IMR-90 (cell line): ENCODE data around the gene LSG1. TPM values are rescaled to one million over a fixed set of nuclear protein-coding genes. Genes with fewer than 3 reads are reported as not detected.

Experiments used
- ATAC-seq: fragments of 200-7000 bp; cut with Tn5 transposase; 2 replicates; pipeline ENCODE4 v1.9.1; 2020; ENCODE audit warnings: low read depth, mild to moderate bottlenecking, moderate library complexity
- BruUV-seq: library from RNA; stranded (reverse); fragments of 400-500 nt; replicated peaks from 2 replicates; lab custom pipeline; 2021; lab: Mats Ljungman, UMichigan
- CTCF ChIA-PET: fragments of 300-600 bp; formaldehyde crosslinking; extraction: SDS; loops from one replicate; lab custom pipeline; 2021; ENCODE audit warnings: antibody characterized with exemption; lab: Yijun Ruan, JAX
- POLR2A ChIA-PET: fragments of 300-600 bp; sonication (Branson Sonifier 250); formaldehyde crosslinking; loops from one replicate; lab custom pipeline; 2022; ENCODE audit warnings: antibody characterized with exemption; ENCODE audit not compliant: unreplicated experiment; lab: Charles Lee
- DNase-seq: peaks from one replicate; pipeline ENCODE4 v3.0.0; 2013
- H2AFZ ChIP-seq: replicated peaks from 2 replicates; pipeline ENCODE3; 2013; ENCODE audit warnings: low read length, mild to moderate bottlenecking; ENCODE audit not compliant: poor library complexity
- H2AK5ac ChIP-seq: 2 replicates; pipeline ENCODE4 v1.6.1; 2013; ENCODE audit warnings: low read depth, low read length, inconsistent platforms
- H2AK9ac ChIP-seq: replicated peaks from 2 replicates; pipeline ENCODE3; 2013; ENCODE audit warnings: mild to moderate bottlenecking, low read depth, low read length, moderate library complexity; ENCODE audit not compliant: poor library complexity
- H2BK120ac ChIP-seq: 2 replicates; pipeline ENCODE4 v1.6.1; 2013; ENCODE audit warnings: low read depth, low read length, inconsistent platforms
- H2BK15ac ChIP-seq: 3 replicates; pipeline ENCODE4 v1.6.1; 2013; ENCODE audit warnings: low read depth, low read length, inconsistent platforms
- H2BK20ac ChIP-seq: 2 replicates; pipeline ENCODE4 v1.6.1; 2013; ENCODE audit warnings: low read depth, mild to moderate bottlenecking, inconsistent platforms, low read length, moderate library complexity
- H2BK5ac ChIP-seq: 2 replicates; pipeline ENCODE4 v1.6.1; 2013; ENCODE audit warnings: mild to moderate bottlenecking, low read depth, low read length, inconsistent platforms; ENCODE audit not compliant: poor library complexity, severe bottlenecking
- H3K14ac ChIP-seq: replicated peaks from 2 replicates; pipeline ENCODE4 v1.6.1; 2013; ENCODE audit warnings: low read depth, low read length, inconsistent platforms
- H3K18ac ChIP-seq: 2 replicates; pipeline ENCODE4 v1.6.1; 2013; ENCODE audit warnings: low read depth, low read length, control low read depth
- H3K23ac ChIP-seq: 2 replicates; pipeline ENCODE4 v1.6.1; 2013; ENCODE audit warnings: low read depth, low read length, inconsistent platforms
- H3K27ac ChIP-seq: 2 replicates; pipeline ENCODE4 v1.5.1; 2013; ENCODE audit warnings: mild to moderate bottlenecking, control low read depth, low read length; ENCODE audit not compliant: insufficient read depth
- H3K27me3 ChIP-seq: 2 replicates; pipeline ENCODE4 v1.6.1; 2013; ENCODE audit warnings: low read length; ENCODE audit not compliant: control insufficient read depth, insufficient read depth
- H3K36me3 ChIP-seq: 2 replicates; pipeline ENCODE4 v1.6.1; 2013; ENCODE audit warnings: low read length, mixed read lengths; ENCODE audit not compliant: control insufficient read depth, insufficient read depth
- H3K4ac ChIP-seq: 2 replicates; pipeline ENCODE4 v1.6.1; 2013; ENCODE audit warnings: low read depth, low read length, inconsistent platforms
- H3K4me1 ChIP-seq: 2 replicates; pipeline ENCODE4 v1.6.1; 2013; ENCODE audit warnings: low read length, mixed read lengths; ENCODE audit not compliant: control insufficient read depth, insufficient read depth
- H3K4me2 ChIP-seq: 2 replicates; pipeline ENCODE4 v1.6.1; 2013; ENCODE audit warnings: low read depth, mild to moderate bottlenecking, control low read depth, low read length, moderate library complexity
- H3K4me3 ChIP-seq: 2 replicates; pipeline ENCODE4 v1.5.1; 2013; ENCODE audit warnings: low read depth, mild to moderate bottlenecking, control low read depth, low read length, moderate library complexity; ENCODE audit not compliant: insufficient read depth
- H3K56ac ChIP-seq: 2 replicates; pipeline ENCODE4 v1.6.1; 2013; ENCODE audit warnings: low read length, inconsistent platforms; ENCODE audit not compliant: insufficient read depth; ENCODE audit errors: extremely low read depth
- H3K79me1 ChIP-seq, 2 experiments: 2 replicates each; pipeline ENCODE4 v1.6.1; 2013; ENCODE audit warnings: low read length in 2 of 2, inconsistent platforms in 1 of 2, low read depth in 1 of 2
- H3K9ac ChIP-seq: 2 replicates; pipeline ENCODE4 v1.6.1; 2013; ENCODE audit warnings: low read depth, low read length, control low read depth
- H3K9me1 ChIP-seq: 2 replicates; pipeline ENCODE4 v1.6.1; 2013; ENCODE audit warnings: low read length, inconsistent platforms; ENCODE audit not compliant: insufficient read depth
- H3K9me3 ChIP-seq: 2 replicates; pipeline ENCODE4 v1.6.1; 2013; ENCODE audit warnings: low read length; ENCODE audit not compliant: control insufficient read depth, insufficient read depth
- H4K20me1 ChIP-seq: 2 replicates; pipeline ENCODE4 v1.6.1; 2013; ENCODE audit warnings: low read length, inconsistent platforms; ENCODE audit not compliant: insufficient read depth
- H4K5ac ChIP-seq: 2 replicates; pipeline ENCODE4 v1.6.1; 2013; ENCODE audit warnings: mild to moderate bottlenecking, low read depth, low read length, control low read depth
- H4K8ac ChIP-seq, 2 experiments: 2 replicates each; pipeline ENCODE4 v1.6.1; 2013; ENCODE audit warnings: low read depth in 2 of 2, low read length in 2 of 2, control low read depth in 1 of 2, inconsistent platforms in 1 of 2
- H4K91ac ChIP-seq: 2 replicates; pipeline ENCODE4 v1.6.1; 2013; ENCODE audit warnings: low read depth, low read length, inconsistent platforms; ENCODE audit not compliant: insufficient read depth
- BHLHE40 ChIP-seq: fragments of 150-350 bp; IDR thresholded peaks from 2 replicates; pipeline ENCODE4 v1.6.1; 2016; ENCODE audit warnings: mild to moderate bottlenecking, low read depth, low read length
- CEBPB ChIP-seq: IDR thresholded peaks from 2 replicates; pipeline ENCODE4 v1.6.1; 2012; ENCODE audit warnings: low read depth, low read length, improper control_type of control experiment
- CHD1 ChIP-seq: IDR thresholded peaks from 2 replicates; pipeline ENCODE4 v1.6.1; 2012; ENCODE audit warnings: low read depth, low read length, improper control_type of control experiment
- FOS ChIP-seq: fragments of 150-350 bp; IDR thresholded peaks from 2 replicates; pipeline ENCODE4 v1.6.1; 2016; ENCODE audit warnings: low read depth, low read length
- MAZ ChIP-seq: IDR thresholded peaks from 2 replicates; pipeline ENCODE4 v1.6.1; 2012; ENCODE audit warnings: low read depth, mild to moderate bottlenecking, low read length, improper control_type of control experiment, moderate library complexity, borderline replicate concordance
- MXI1 ChIP-seq: IDR thresholded peaks from 2 replicates; pipeline ENCODE4 v1.6.1; 2012; ENCODE audit warnings: low read depth, mild to moderate bottlenecking, low read length, moderate library complexity, borderline replicate concordance
- NFE2L2 ChIP-seq: fragments of 150-350 bp; IDR thresholded peaks from 2 replicates; pipeline ENCODE4 v1.6.1; 2016; ENCODE audit warnings: low read depth, mild to moderate bottlenecking, low read length
- POLR2A ChIP-seq: IDR thresholded peaks from 2 replicates; pipeline ENCODE4 v1.6.1; 2012; ENCODE audit warnings: mild to moderate bottlenecking, low read depth, low read length
- RCOR1 ChIP-seq: IDR thresholded peaks from 2 replicates; pipeline ENCODE4 v1.6.1; 2012; ENCODE audit warnings: mild to moderate bottlenecking, low read length, improper control_type of control experiment; ENCODE audit not compliant: insufficient replicate concordance
- WGBS, 2 experiments: methylation state at CpG; one replicate each; pipeline versions ENCODE4 v1.1.5 to v1.1.7; 2013; ENCODE audit warnings: missing lambda C conversion rate in 2 of 2; ENCODE audit not compliant: insufficient read length in 1 of 2; ENCODE audit errors: extremely low coverage in 2 of 2; 5-methylcytosine and 5-hydroxymethylcytosine counted together
- dilution Hi-C: fragments of 300-500 bp; cut with HindIII; formaldehyde crosslinking; loops from one replicate; pipeline ENCODE4 v1.14.3; 2018; ENCODE audit warnings: low sequenced_read_pairs; ENCODE audit not compliant: unreplicated experiment
- in situ Hi-C: fragments of 300-500 bp; cut with MboI; formaldehyde crosslinking; loops from 3 replicates; pipeline ENCODE4 v1.14.3; 2019; ENCODE audit warnings: low sequenced_read_pairs, inconsistent platforms, mixed read lengths
- intact Hi-C: fragments of 100-400 bp; cut with micrococcal nuclease; formaldehyde crosslinking; loops from 2 replicates; pipeline ENCODE4 v1.10.0; 2022
- polyA plus RNA-seq, 3 experiments: library from polyadenylated mRNA; depleted of rRNA; stranded (reverse); fragments of >200 nt; gene quantifications; 2 replicates each; pipeline ENCODE4 v1.2.3, GENCODE V29; 2012; ENCODE audit warnings: low replicate concordance in 1 of 3
- total RNA-seq: library from RNA; depleted of rRNA; stranded (reverse); fragments of >200 nt; gene quantifications from 2 replicates; pipeline ENCODE4 v1.2.3, GENCODE V29; 2012
- TF ChIP-seq, protein P1 (sequence below): fragments of 150-350 bp; IDR thresholded peaks from 2 replicates; pipeline ENCODE4 v1.6.1; 2016; ENCODE audit warnings: low read depth, mild to moderate bottlenecking, low read length, moderate library complexity, borderline replicate concordance
- TF ChIP-seq, protein P2 (sequence below): conservative IDR thresholded peaks from 2 replicates; pipeline ENCODE4 v1.5.1; 2012; ENCODE audit warnings: mild to moderate bottlenecking, low read depth, low read length, improper control_type of control experiment

The LSG1 gene
- total and polyA plus RNA-seq, 2 of the 4 experiments (the other 2 are of a cell fraction) = 26.8 to 45.2 TPM

DNA sequence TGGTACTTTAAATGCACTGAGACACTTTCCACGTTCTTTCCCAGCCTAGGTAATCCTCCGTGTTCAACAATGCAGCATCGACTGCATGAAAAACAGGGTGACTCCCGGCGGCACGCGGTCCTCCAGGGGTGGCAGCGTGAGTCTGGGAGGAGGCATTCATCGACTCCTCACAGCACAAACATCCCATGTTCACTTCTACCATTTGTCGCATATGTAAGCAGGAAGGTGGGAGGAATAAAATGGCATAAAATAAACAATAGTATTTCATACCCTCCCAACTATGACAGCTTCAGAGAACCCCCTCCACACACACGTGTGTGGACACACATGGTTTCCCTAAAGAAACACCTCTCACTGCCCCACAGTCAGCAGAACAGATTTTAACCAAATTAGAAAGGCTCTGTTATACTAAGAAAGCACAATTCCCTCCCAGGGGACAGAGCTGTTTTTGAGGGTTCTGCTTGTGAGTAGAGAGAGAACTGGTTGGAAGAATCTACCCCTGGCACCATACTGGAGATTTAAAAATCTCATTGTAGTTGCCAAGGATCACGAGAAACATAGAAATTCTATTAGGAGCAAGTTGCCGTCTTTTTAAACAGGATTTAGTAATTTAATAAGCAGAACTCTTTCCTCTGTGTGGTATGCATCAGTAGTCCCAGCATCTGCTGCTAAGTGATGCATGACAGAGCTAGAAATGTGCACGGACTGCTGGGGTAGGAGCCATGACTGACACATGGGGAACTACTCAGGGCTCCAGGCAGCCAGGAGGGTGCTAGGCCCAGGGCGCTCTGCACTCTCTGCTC is 19.7 kb upstream of the LSG1 start:
- H4K5ac ChIP-seq = no peak overlapping the region
- ChIA-PET POLR2A (no interaction called here), CTCF (no interaction called here)
- no peak overlapping the region for H2BK15ac ChIP-seq
- no peak overlapping the region for H3K4ac ChIP-seq
- no peak overlapping the region for H2BK20ac ChIP-seq
- no peak overlapping the region for H3K56ac ChIP-seq
- H3K14ac ChIP-seq = no peak overlapping the region
- peaks cover 11% of the 10 kb centered on the region for H3K27me3 ChIP-seq
- 0 out of 2 replicates have a peak, but pooled peaks cover 2% of the 10 kb centered on the region for H3K9me1 ChIP-seq
- H4K91ac ChIP-seq = 0 out of 2 replicates have a peak overlapping the region, but pooled peaks have one; percentile 14
- H2AFZ ChIP-seq = no peak overlapping the region
- intact Hi-C loops = no loop called here
- peaks cover 25% of the 10 kb centered on the region for H4K20me1 ChIP-seq
- dilution Hi-C loops = no loop called here
- no peak for ATAC-seq
- H3K79me1 ChIP-seq = peaks cover 0 to 14% of the 10 kb centered on the region in 2 experiments; a peak in 2 of 4 replicates
- H2AK5ac ChIP-seq = 0 out of 2 replicates have a peak overlapping the region, but pooled peaks have one; percentile 16
- no peak overlapping the region for H3K9ac ChIP-seq
- H2BK5ac ChIP-seq = no peak overlapping the region
- H2AK9ac ChIP-seq = no peak overlapping the region
- BruUV-seq = no TSS peak
- no peak overlapping the region for H2BK120ac ChIP-seq
- TF ChIP-seq, protein P1, sequence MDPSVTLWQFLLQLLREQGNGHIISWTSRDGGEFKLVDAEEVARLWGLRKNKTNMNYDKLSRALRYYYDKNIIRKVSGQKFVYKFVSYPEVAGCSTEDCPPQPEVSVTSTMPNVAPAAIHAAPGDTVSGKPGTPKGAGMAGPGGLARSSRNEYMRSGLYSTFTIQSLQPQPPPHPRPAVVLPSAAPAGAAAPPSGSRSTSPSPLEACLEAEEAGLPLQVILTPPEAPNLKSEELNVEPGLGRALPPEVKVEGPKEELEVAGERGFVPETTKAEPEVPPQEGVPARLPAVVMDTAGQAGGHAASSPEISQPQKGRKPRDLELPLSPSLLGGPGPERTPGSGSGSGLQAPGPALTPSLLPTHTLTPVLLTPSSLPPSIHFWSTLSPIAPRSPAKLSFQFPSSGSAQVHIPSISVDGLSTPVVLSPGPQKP = no peak
- TF ChIP-seq, protein P2, sequence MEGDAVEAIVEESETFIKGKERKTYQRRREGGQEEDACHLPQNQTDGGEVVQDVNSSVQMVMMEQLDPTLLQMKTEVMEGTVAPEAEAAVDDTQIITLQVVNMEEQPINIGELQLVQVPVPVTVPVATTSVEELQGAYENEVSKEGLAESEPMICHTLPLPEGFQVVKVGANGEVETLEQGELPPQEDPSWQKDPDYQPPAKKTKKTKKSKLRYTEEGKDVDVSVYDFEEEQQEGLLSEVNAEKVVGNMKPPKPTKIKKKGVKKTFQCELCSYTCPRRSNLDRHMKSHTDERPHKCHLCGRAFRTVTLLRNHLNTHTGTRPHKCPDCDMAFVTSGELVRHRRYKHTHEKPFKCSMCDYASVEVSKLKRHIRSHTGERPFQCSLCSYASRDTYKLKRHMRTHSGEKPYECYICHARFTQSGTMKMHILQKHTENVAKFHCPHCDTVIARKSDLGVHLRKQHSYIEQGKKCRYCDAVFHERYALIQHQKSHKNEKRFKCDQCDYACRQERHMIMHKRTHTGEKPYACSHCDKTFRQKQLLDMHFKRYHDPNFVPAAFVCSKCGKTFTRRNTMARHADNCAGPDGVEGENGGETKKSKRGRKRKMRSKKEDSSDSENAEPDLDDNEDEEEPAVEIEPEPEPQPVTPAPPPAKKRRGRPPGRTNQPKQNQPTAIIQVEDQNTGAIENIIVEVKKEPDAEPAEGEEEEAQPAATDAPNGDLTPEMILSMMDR = no peak
- no peak for TF ChIP-seq MAZ
- TF ChIP-seq BHLHE40 = no peak
- no peak for TF ChIP-seq FOS
- no peak for TF ChIP-seq MXI1
- no peak for TF ChIP-seq RCOR1
- TF ChIP-seq NFE2L2 = no peak
- no peak for TF ChIP-seq CEBPB
- no peak for TF ChIP-seq POLR2A
- TF ChIP-seq CHD1 = no peak
- no peak for DNase-seq
- peaks cover 14% of the 10 kb centered on the region for H3K4me1 ChIP-seq
- no peak overlapping the region for H3K4me2 ChIP-seq
- H3K23ac ChIP-seq = no peak overlapping the region
- 70% methylated on average over 3 of the region's 15 CpGs; no CpG with 5 or more reads in 1 of the 2 experiments for WGBS, 2 experiments
- no peak overlapping the region for H4K8ac ChIP-seq
- no peaks in the 10 kb centered on the region; the same call in 1 of the 2 replicates for H3K9me3 ChIP-seq
- in situ Hi-C loops = no loop called here
- no peak overlapping the region for H3K4me3 ChIP-seq
- H3K27ac ChIP-seq = no peak overlapping the region; the same call in 1 of the 2 replicates
- H3K18ac ChIP-seq = no peak overlapping the region; the same call in 1 of the 2 replicates
- H3K36me3 ChIP-seq = peaks cover 14% of the 10 kb centered on the region; the same call in 1 of the 2 replicates
